Measurements from ENCODE around the gene NRARP.

- TF ChIP-seq CTCF (conservative IDR thresholded peaks at IDR 0.05; ENCODE audit: low read depth, low read length) (no peak), EZH2 (IDR thresholded peaks at IDR 0.05; ENCODE audit: borderline replicate concordance, low read depth, low read length, poor library complexity, severe bottlenecking) (no peak)
Observed at GRCh38 chr9:137330689-137331088, 28.6 kb upstream of the NRARP start.
